SU-DHL-6 (cell line): ENCODE results near the gene TAAR9.

Experiments
- H2AFZ ChIP-seq: fragments of 200-600 bp; sonication (generic); 2 replicates; pipeline ENCODE4 v1.6.1; 2014; ENCODE audit warnings: low read depth, mild to moderate bottlenecking, moderate library complexity, mixed read lengths, antibody characterized with exemption, low read length; ENCODE audit not compliant: severe bottlenecking
- H3F3A ChIP-seq: fragments of 200-600 bp; shearing (Covaris generic); 2 replicates; pipeline ENCODE4 v1.6.0; 2016; ENCODE audit warnings: antibody characterized with exemption, mild to moderate bottlenecking; ENCODE audit not compliant: insufficient read depth
- H3K27ac ChIP-seq: fragments of 200-600 bp; sonication (generic); 2 replicates; pipeline ENCODE4 v1.5.1; 2016; ENCODE audit warnings: low read depth, mild to moderate bottlenecking, low read length, moderate library complexity, mixed read lengths
- H3K27me3 ChIP-seq: fragments of 200-600 bp; sonication (generic), shearing (Covaris generic); 2 replicates; pipeline ENCODE4 v1.6.0; 2014; ENCODE audit warnings: mild to moderate bottlenecking, low read length
- H3K36me3 ChIP-seq: fragments of 200-600 bp; sonication (generic); 2 replicates; pipeline ENCODE4 v1.6.1; 2014; ENCODE audit warnings: mild to moderate bottlenecking, low read length, mixed read lengths
- H3K4me2 ChIP-seq: fragments of 300-600, 200-600 bp; shearing (Covaris generic), sonication (generic); 2 replicates; pipeline ENCODE4 v1.6.0; 2014; ENCODE audit warnings: low read length, low read depth, mild to moderate bottlenecking; ENCODE audit not compliant: poor library complexity, severe bottlenecking
- H3K4me3 ChIP-seq: fragments of 200-600 bp; sonication (generic); 2 replicates; pipeline ENCODE4 v1.5.1; 2014; ENCODE audit warnings: antibody characterized with exemption, low read length, mild to moderate bottlenecking, mixed read lengths; ENCODE audit not compliant: insufficient read depth, poor library complexity, severe bottlenecking
- H3K79me2 ChIP-seq: fragments of 200-600 bp; sonication (generic); 2 replicates; pipeline ENCODE4 v1.6.1; 2014; ENCODE audit warnings: mild to moderate bottlenecking, low read length, moderate library complexity; ENCODE audit not compliant: insufficient read depth
- H3K9ac ChIP-seq: fragments of 200-600 bp; sonication (generic); 2 replicates; pipeline ENCODE4 v1.7.0; 2014; ENCODE audit warnings: mild to moderate bottlenecking, low read length
- H3K9me2 ChIP-seq: fragments of 200-600 bp; sonication (generic); replicated peaks from 2 replicates; pipeline ENCODE4 v1.6.1; 2014; ENCODE audit warnings: low read length; ENCODE audit not compliant: insufficient read depth
- H3K9me3 ChIP-seq: fragments of 200-600 bp; sonication (generic); 2 replicates; pipeline ENCODE4 v1.6.1; 2014; ENCODE audit warnings: low read length, mixed read lengths; ENCODE audit not compliant: insufficient read depth
- H4K20me1 ChIP-seq: fragments of 200-600 bp; sonication (generic); 2 replicates; pipeline ENCODE4 v1.6.1; 2014; ENCODE audit warnings: low read depth, mild to moderate bottlenecking, antibody characterized with exemption, low read length, moderate library complexity, mixed read lengths
- EZH2phosphoT487 ChIP-seq: fragments of 200-600 bp; sonication (generic), shearing (Covaris generic); conservative IDR thresholded peaks from 2 replicates; pipeline ENCODE4 v1.6.1; 2018; ENCODE audit warnings: mild to moderate bottlenecking, antibody characterized with exemption, low read length, moderate library complexity, mixed read lengths
- TF ChIP-seq, protein P1 (sequence below): fragments of 200-600 bp; sonication (generic); IDR thresholded peaks from one replicate; pipeline ENCODE4 v1.5.1; 2017; ENCODE audit warnings: antibody characterized with exemption, mild to moderate bottlenecking, low read length, moderate library complexity; ENCODE audit not compliant: insufficient read depth, poor library complexity, severe bottlenecking

TAAR9 gene

DNA sequence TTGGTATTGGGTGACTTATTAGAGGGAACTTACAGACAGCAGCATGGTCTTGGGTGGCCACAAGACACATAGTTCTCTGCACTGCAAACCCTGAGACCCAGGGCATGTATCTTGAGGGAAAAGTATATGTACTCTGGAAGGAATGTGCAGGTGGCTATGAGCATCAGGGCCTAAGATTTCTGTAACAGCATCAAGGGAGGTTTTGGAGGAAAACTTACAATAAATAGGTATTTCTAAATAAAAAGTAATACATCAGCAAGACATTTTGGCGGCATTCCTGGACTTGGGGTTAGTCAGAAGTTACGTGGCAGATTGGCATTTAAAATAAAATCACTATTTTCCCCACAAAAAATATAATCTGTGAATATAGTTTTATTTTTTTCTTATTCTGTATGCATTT, 17.1 kb upstream of the TAAR9 start:
- no peaks in the 10 kb centered on the region for H3K79me2 ChIP-seq
- no peaks in the 10 kb centered on the region for H3F3A ChIP-seq
- no peaks in the 10 kb centered on the region for H3K9me2 ChIP-seq
- no peak overlapping the region for H3K27ac ChIP-seq
- no peaks in the 10 kb centered on the region for H3K9me3 ChIP-seq
- no peak overlapping the region for H3K9ac ChIP-seq
- no peaks in the 10 kb centered on the region for H4K20me1 ChIP-seq
- no peaks in the 10 kb centered on the region for H3K27me3 ChIP-seq
- TF ChIP-seq, protein P1, sequence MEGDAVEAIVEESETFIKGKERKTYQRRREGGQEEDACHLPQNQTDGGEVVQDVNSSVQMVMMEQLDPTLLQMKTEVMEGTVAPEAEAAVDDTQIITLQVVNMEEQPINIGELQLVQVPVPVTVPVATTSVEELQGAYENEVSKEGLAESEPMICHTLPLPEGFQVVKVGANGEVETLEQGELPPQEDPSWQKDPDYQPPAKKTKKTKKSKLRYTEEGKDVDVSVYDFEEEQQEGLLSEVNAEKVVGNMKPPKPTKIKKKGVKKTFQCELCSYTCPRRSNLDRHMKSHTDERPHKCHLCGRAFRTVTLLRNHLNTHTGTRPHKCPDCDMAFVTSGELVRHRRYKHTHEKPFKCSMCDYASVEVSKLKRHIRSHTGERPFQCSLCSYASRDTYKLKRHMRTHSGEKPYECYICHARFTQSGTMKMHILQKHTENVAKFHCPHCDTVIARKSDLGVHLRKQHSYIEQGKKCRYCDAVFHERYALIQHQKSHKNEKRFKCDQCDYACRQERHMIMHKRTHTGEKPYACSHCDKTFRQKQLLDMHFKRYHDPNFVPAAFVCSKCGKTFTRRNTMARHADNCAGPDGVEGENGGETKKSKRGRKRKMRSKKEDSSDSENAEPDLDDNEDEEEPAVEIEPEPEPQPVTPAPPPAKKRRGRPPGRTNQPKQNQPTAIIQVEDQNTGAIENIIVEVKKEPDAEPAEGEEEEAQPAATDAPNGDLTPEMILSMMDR, result no peak
- TF ChIP-seq EZH2phosphoT487, result no peak
- H2AFZ ChIP-seq, result no peak overlapping the region
- no peak overlapping the region for H3K4me2 ChIP-seq
- H3K4me3 ChIP-seq, result no peak overlapping the region
- H3K36me3 ChIP-seq, result no peaks in the 10 kb centered on the region

DNA sequence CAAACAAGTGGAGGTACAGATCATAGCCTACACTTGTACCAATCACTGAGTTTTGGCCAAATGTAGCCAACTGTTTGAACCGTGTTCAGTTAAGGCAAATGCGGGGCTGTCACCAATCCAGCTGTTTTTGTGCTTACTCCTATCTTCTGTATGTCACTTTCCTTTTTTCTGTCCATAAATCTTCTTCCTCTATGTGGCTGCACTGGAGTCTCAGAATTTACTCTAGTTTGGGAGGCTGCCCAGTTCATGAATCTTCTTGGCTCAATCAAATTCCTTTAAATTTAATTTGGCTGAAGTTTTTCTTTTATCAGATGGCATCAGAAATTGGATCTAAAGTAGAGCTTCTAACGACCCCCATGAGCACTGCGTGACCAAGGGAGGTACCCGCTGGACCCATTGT, 13.4 kb upstream of the TAAR9 start:
- no peak overlapping the region for H3K9ac ChIP-seq
- no peaks in the 10 kb centered on the region for H3K79me2 ChIP-seq
- H3K9me2 ChIP-seq, result no peaks in the 10 kb centered on the region
- H2AFZ ChIP-seq, result no peak overlapping the region
- no peaks in the 10 kb centered on the region for H4K20me1 ChIP-seq
- no peaks in the 10 kb centered on the region for H3K27me3 ChIP-seq
- no peak for TF ChIP-seq EZH2phosphoT487
- TF ChIP-seq, protein P1, result no peak
- H3F3A ChIP-seq, result no peaks in the 10 kb centered on the region
- no peak overlapping the region for H3K27ac ChIP-seq
- no peaks in the 10 kb centered on the region for H3K36me3 ChIP-seq
- H3K9me3 ChIP-seq, result no peaks in the 10 kb centered on the region
- H3K4me2 ChIP-seq, result no peak overlapping the region
- no peak overlapping the region for H3K4me3 ChIP-seq

DNA sequence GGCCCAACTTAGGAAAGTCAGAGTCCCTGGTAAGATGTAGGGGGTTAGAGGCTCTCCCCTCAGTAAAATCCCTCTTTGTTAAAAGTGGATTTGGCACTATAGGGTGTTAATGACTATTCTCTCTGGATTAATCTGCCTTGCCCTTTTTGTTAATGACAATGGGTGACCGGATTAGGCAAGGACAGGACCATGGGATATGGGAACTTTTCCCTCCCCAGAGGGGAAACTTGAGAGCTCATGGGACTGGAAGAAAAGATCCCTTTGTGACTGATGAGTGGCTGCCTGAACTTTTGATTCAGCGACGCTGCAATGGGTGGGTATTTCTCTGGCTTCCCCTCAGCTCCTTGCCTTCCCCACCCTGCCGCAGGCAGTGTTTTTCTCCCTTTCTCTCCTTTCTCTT, 12.2 kb upstream of the TAAR9 start:
- Histone ChIP-seq H3K27ac (no peak overlapping the region), H3K4me2 (no peak overlapping the region), H3K9me3 (no peaks in the 10 kb centered on the region), H3K36me3 (no peaks in the 10 kb centered on the region), H3K4me3 (no peak overlapping the region), H4K20me1 (no peaks in the 10 kb centered on the region), H3K9ac (no peak overlapping the region), H2AFZ (no peak overlapping the region), H3K9me2 (no peaks in the 10 kb centered on the region), H3K27me3 (no peaks in the 10 kb centered on the region), H3K79me2 (no peaks in the 10 kb centered on the region), H3F3A (no peaks in the 10 kb centered on the region)
- TF ChIP-seq, protein P1, result no peak
- no peak for TF ChIP-seq EZH2phosphoT487
